K562 (cell line): ENCODE results near the gene ECPAS. TPM values are rescaled to one million over a fixed set of nuclear protein-coding genes. Genes with fewer than 3 reads are reported as not detected.

Experiments used
- ATF1 ChIP-seq, 2 experiments: fragments of 450-650 bp in 1 of 2; IDR thresholded peaks; 2 replicates each; pipeline ENCODE4 v1.6.1; 2016; ENCODE audit warnings: missing compliant biosample characterization in 1 of 2, missing genetic modification characterization in 1 of 2
- CBFB ChIP-seq: sonication (generic); formaldehyde crosslinking; IDR thresholded peaks from 2 replicates; pipeline ENCODE4 v1.4.0; 2020; ENCODE audit warnings: mild to moderate bottlenecking, missing genetic modification reagents
- EP400 ChIP-seq: fragments of 450-650 bp; IDR thresholded peaks from 2 replicates; pipeline ENCODE4 v1.6.1; 2017; ENCODE audit warnings: antibody characterized with exemption, mild to moderate bottlenecking, moderate library complexity
- GABPA ChIP-seq: fragments of 200-800 bp; sonication (Bioruptor generic); conservative IDR thresholded peaks from 2 replicates; pipeline ENCODE4 v1.6.1; 2016; ENCODE audit warnings: low read depth, missing genetic modification characterization, missing compliant biosample characterization
- HCFC1 ChIP-seq: IDR thresholded peaks from 2 replicates; pipeline ENCODE4 v1.6.1; 2012; ENCODE audit warnings: low read depth, low read length, improper control_type of control experiment
- HDAC1 ChIP-seq, 2 experiments: fragments of 450-650 bp; IDR thresholded peaks; 2 replicates each; pipeline ENCODE4 v1.6.1; 2016 to 2017; ENCODE audit warnings: inconsistent platforms in 1 of 2, mild to moderate bottlenecking in 1 of 2, moderate library complexity in 1 of 2
- HDAC2 ChIP-seq: fragments of 450-650 bp; IDR thresholded peaks from 2 replicates; pipeline ENCODE4 v1.6.1; 2016; ENCODE audit warnings: mild to moderate bottlenecking
- MAZ ChIP-seq, 2 experiments: fragments of 450-650 bp in 1 of 2; sonication (generic) in 1 of 2; formaldehyde crosslinking; IDR thresholded peaks in 1 of 2; conservative IDR thresholded peaks in 1 of 2; 2 replicates each; pipeline versions ENCODE4 v1.4.0 to v1.5.0; 2020; ENCODE audit warnings: mild to moderate bottlenecking in 1 of 2, missing genetic modification reagents in 1 of 2
- MNT ChIP-seq, 2 experiments: fragments of 450-650 bp; conservative IDR thresholded peaks; 2 replicates each; pipeline ENCODE4 v1.6.1; 2017; ENCODE audit warnings: mild to moderate bottlenecking in 2 of 2, moderate library complexity in 2 of 2
- MXI1 ChIP-seq: IDR thresholded peaks from 2 replicates; pipeline ENCODE4 v1.6.1; 2011; ENCODE audit warnings: low read depth, mild to moderate bottlenecking, improper control_type of control experiment, low read length
- MYC ChIP-seq, 2 experiments: fragments of 250-450 bp in 1 of 2; sonication (Bioruptor Pico) in 1 of 2; IDR thresholded peaks; 2 replicates each; pipeline versions ENCODE4 v1.5.1 to v1.6.1; 2012 to 2021; ENCODE audit warnings: low read depth in 2 of 2, borderline replicate concordance in 1 of 2, improper control_type of control experiment in 1 of 2, low read length in 1 of 2, mild to moderate bottlenecking in 1 of 2, moderate library complexity in 1 of 2
- NCOA6 ChIP-seq: fragments of 450-650 bp; IDR thresholded peaks from 2 replicates; pipeline ENCODE4 v1.6.1; 2017; ENCODE audit warnings: mild to moderate bottlenecking
- POLR2H ChIP-seq: IDR thresholded peaks from 2 replicates; pipeline ENCODE4 v1.6.1; 2016; ENCODE audit warnings: missing genetic modification characterization, low read depth, mild to moderate bottlenecking, control low read depth, missing compliant biosample characterization, moderate library complexity
- RBBP5 ChIP-seq: fragments of 200-600 bp; sonication (generic); IDR thresholded peaks from 2 replicates; pipeline ENCODE4 v1.6.1; 2012; ENCODE audit warnings: borderline replicate concordance, mild to moderate bottlenecking, low read length, control low read depth, inconsistent platforms; ENCODE audit not compliant: insufficient read depth, poor library complexity, severe bottlenecking
- RBM22 ChIP-seq: fragments of 200-400 bp; formaldehyde crosslinking; IDR thresholded peaks from 2 replicates; pipeline ENCODE4 v1.6.1; 2018; ENCODE audit warnings: low read length, low read depth; ENCODE audit not compliant: poor library complexity, severe bottlenecking
- SMAD4 ChIP-seq: fragments of 250-450 bp; sonication (Bioruptor Pico); conservative IDR thresholded peaks from 2 replicates; pipeline ENCODE4 v1.8.0; 2021; ENCODE audit warnings: inconsistent platforms, mild to moderate bottlenecking, moderate library complexity
- TAF1 ChIP-seq: IDR thresholded peaks from 2 replicates; pipeline ENCODE4 v1.6.1; 2011; ENCODE audit warnings: mild to moderate bottlenecking, low read length, moderate library complexity; ENCODE audit not compliant: insufficient read depth, control insufficient read depth, severe bottlenecking; ENCODE audit errors: extremely low read depth
- TFAP4 ChIP-seq: sonication (generic); formaldehyde crosslinking; IDR thresholded peaks from 2 replicates; pipeline ENCODE4 v1.8.0; 2022; ENCODE audit warnings: missing genetic modification reagents, mild to moderate bottlenecking, moderate library complexity, borderline replicate concordance
- TRIM24 ChIP-seq, 2 experiments: fragments of 450-650 bp; IDR thresholded peaks; 2 replicates each; pipeline ENCODE4 v1.6.1; 2016
- VEZF1 ChIP-seq: fragments of 200-800 bp; sonication (Bioruptor generic); IDR thresholded peaks from 2 replicates; pipeline ENCODE4 v1.6.1; 2017; ENCODE audit warnings: missing genetic modification characterization, missing compliant biosample characterization
- ZNF282 ChIP-seq: sonication (generic); formaldehyde crosslinking; IDR thresholded peaks from 2 replicates; pipeline ENCODE4 v1.8.1; 2023; ENCODE audit warnings: missing genetic modification reagents
- ZNF431 ChIP-seq: sonication (generic); formaldehyde crosslinking; IDR thresholded peaks from 2 replicates; pipeline ENCODE4 v1.8.0; 2022; ENCODE audit warnings: mild to moderate bottlenecking, missing genetic modification reagents
- polyA plus RNA-seq, 8 experiments: library from polyadenylated mRNA; depleted of rRNA in 4 of 8; stranded (reverse) in 5 of 8; unstranded in 3 of 8; fragments of >200 nt; fragmentation: Nextera tagmentation in 2 of 8; fragmentation: Illumina TruSeq in 1 of 8; extraction: Ambion mirVana in 2 of 8; extraction: Trizol in 1 of 8; gene quantifications; 2 replicates each; pipeline versions ENCODE4 v1.2.1 to v1.2.3, GENCODE V29; 2011 to 2014; ENCODE audit warnings: inconsistent platforms in 1 of 8, missing spikeins in 1 of 8
- total RNA-seq, 7 experiments: library from RNA; depleted of rRNA in 6 of 7; stranded (reverse); fragments of >200 nt in 6 of 7; fragmentation: Illumina TruSeq in 2 of 7; extraction: Trizol in 2 of 7; gene quantifications; 2 replicates each; pipeline versions ENCODE4 v1.2.1 to v1.2.3, GENCODE V29; 2011 to 2021; ENCODE audit warnings: low replicate concordance in 1 of 7

Gene ECPAS
- total and polyA plus RNA-seq, 9 of the 15 experiments (the other 6 are each of a cell fraction or from before 2014, with no cell fraction given): 14.5 to 90.9 (median 75.7) TPM

GRCh38 chr9:111482694-111483438 lies 1.3 kb downstream of the ECPAS start (continued):
- TF ChIP-seq HDAC2 (0 out of 2 replicates have a peak, but pooled peaks have one; percentile 26), HCFC1 (peak; percentile 87), TAF1 (peak; percentile 65), NCOA6 (peak; percentile 95), TFAP4 (CRISPR knock-in tag) (peak; percentile 62; the same call in 1 of the 2 replicates), HDAC1 (IDR thresholded peaks at IDR 0.05) (peak in 1 of 2 experiments; percentile 78; a peak in 1 of 4 replicates), MXI1 (no peak), ZNF431 (CRISPR knock-in tag) (no peak), EP400 (peak; percentile 53; the same call in 1 of the 2 replicates), RBM22 (peak; percentile 87), ATF1 (CRISPR knock-in tag; IDR thresholded peaks at IDR 0.05) (no peak), ATF1 (tag; IDR thresholded peaks at IDR 0.05) (peak; percentile 81), MAZ (CRISPR knock-in tag; conservative IDR thresholded peaks at IDR 0.05 in 1 of 2, IDR thresholded peaks at IDR 0.05 in 1 of 2) (peak; percentile 65 to 86), MYC (IDR thresholded peaks at IDR 0.05; ENCODE audit: low read depth, low read length) (peak; percentile 10; the same call in 1 of the 2 replicates), MYC (CRISPR knock-in tag; IDR thresholded peaks at IDR 0.05; ENCODE audit: borderline replicate concordance, low read depth) (no peak), GABPA (tag) (0 out of 2 replicates have a peak, but pooled peaks have one; percentile 45), VEZF1 (CRISPR knock-in tag) (peak; percentile 46; the same call in 1 of the 2 replicates), SMAD4 (CRISPR knock-in tag) (0 out of 2 replicates have a peak, but pooled peaks have one; percentile 16), RBBP5 (peak; percentile 77), TRIM24 (IDR thresholded peaks at IDR 0.05) (peak in 1 of 2 experiments; percentile 70; a peak in 2 of 4 replicates), CBFB (CRISPR knock-in tag) (peak; percentile 70; the same call in 1 of the 2 replicates), POLR2H (tag) (0 out of 2 replicates have a peak, but pooled peaks have one; percentile 48), ZNF282 (CRISPR knock-in tag) (0 out of 2 replicates have a peak, but pooled peaks have one; percentile 28), MNT (conservative IDR thresholded peaks at IDR 0.05) (peak in 1 of 2 experiments; percentile 64; a peak in 2 of 4 replicates)
